GM12864 (cell line): ENCODE data around the gene OSBPL10.

Source experiments
- DNase-seq: peaks from one replicate; pipeline ENCODE4 v3.0.0-alpha.2; 2011; ENCODE audit warnings: low read depth
- H3K4me3 ChIP-seq: 2 replicates; pipeline ENCODE4 v1.5.1; 2011; ENCODE audit warnings: mild to moderate bottlenecking, low read depth, low read length, control low read depth
- CTCF ChIP-seq: IDR thresholded peaks from 2 replicates; pipeline ENCODE4 v1.5.1; 2011; ENCODE audit warnings: low read depth, mild to moderate bottlenecking, moderate library complexity, low read length, control low read depth, inconsistent platforms; ENCODE audit errors: missing control alignments

OSBPL10 gene

GRCh38 chr3:31813197-31813596 lies 167.9 kb downstream of the OSBPL10 start:
- DNase-seq, result no peak
- TF ChIP-seq CTCF, result no peak
- no peak overlapping the region for H3K4me3 ChIP-seq

- no peak for DNase-seq
- TF ChIP-seq CTCF, result no peak
- H3K4me3 ChIP-seq, result no peak overlapping the region
These were observed 170.1 kb downstream of the OSBPL10 start for GRCh38 chr3:31810991-31811433.

- no peak for DNase-seq
- TF ChIP-seq CTCF, result no peak
- H3K4me3 ChIP-seq, result no peak overlapping the region
These were observed 172.8 kb downstream of the OSBPL10 start for GRCh38 chr3:31808143-31808720.

GRCh38 chr3:31804251-31805051 lies 176.6 kb downstream of the OSBPL10 start:
- TF ChIP-seq CTCF, result no peak
- no peak overlapping the region for H3K4me3 ChIP-seq
- DNase-seq, result no peak

GRCh38 chr3:31802981-31803740 lies 177.9 kb downstream of the OSBPL10 start:
- DNase-seq, result no peak
- TF ChIP-seq CTCF, result no peak
- no peak overlapping the region for H3K4me3 ChIP-seq

GRCh38 chr3:31800436-31800835 lies 180.6 kb downstream of the OSBPL10 start:
- no peak overlapping the region for H3K4me3 ChIP-seq
- DNase-seq, result no peak
- no peak for TF ChIP-seq CTCF
